ENCODE results near the gene HIVEP3.

The HIVEP3 gene

GRCh38 chr1:41528726-41529605 lies 389.8 kb downstream of the HIVEP3 start:
- no peaks in the 10 kb centered on the region for H3K4me1 ChIP-seq (ENCODE audit: insufficient read depth, low read length, poor library complexity, severe bottlenecking)
- no peak overlapping the region for H3K4me3 ChIP-seq (ENCODE audit: low read length, poor library complexity, severe bottlenecking)
- no peak overlapping the region for H3K4me2 ChIP-seq (ENCODE audit: low read depth, low read length, poor library complexity, severe bottlenecking)
- no peaks in the 10 kb centered on the region for H3F3A ChIP-seq (ENCODE audit: low read depth)
- no peaks in the 10 kb centered on the region for H3K36me3 ChIP-seq (ENCODE audit: insufficient read depth, low read length)
- TF ChIP-seq CTCF (conservative IDR thresholded peaks at IDR 0.05; ENCODE audit: low read length) (no peak), EZH2phosphoT487 (IDR thresholded peaks at IDR 0.05; ENCODE audit: borderline replicate concordance) (no peak)
- H4K20me1 ChIP-seq (ENCODE audit: insufficient read depth, low read length, poor library complexity, severe bottlenecking): no peaks in the 10 kb centered on the region
- H2AFZ ChIP-seq (ENCODE audit: low read length): no peak overlapping the region
- H3K27me3 ChIP-seq (ENCODE audit: insufficient read depth, low read length, poor library complexity, severe bottlenecking): no peaks in the 10 kb centered on the region
- H3K9me3 ChIP-seq (ENCODE audit: insufficient read depth, low read depth, low read length): no peaks in the 10 kb centered on the region
- no peak overlapping the region for H3K9ac ChIP-seq (ENCODE audit: low read depth, low read length, poor library complexity, severe bottlenecking)
- no peaks in the 10 kb centered on the region for H3K9me2 ChIP-seq (replicated peaks; ENCODE audit: low read depth, low read length)
- no peaks in the 10 kb centered on the region for H3K79me2 ChIP-seq (ENCODE audit: insufficient read depth, low read length)

GRCh38 chr1:41528106-41528505 lies 390.6 kb downstream of the HIVEP3 start:
- Histone ChIP-seq H3K9me2 (replicated peaks; ENCODE audit: low read depth, low read length) (no peaks in the 10 kb centered on the region), H3K4me1 (ENCODE audit: insufficient read depth, low read length, poor library complexity, severe bottlenecking) (no peaks in the 10 kb centered on the region), H3K9me3 (ENCODE audit: insufficient read depth, low read depth, low read length) (no peaks in the 10 kb centered on the region), H3K4me2 (ENCODE audit: low read depth, low read length, poor library complexity, severe bottlenecking) (no peak overlapping the region), H4K20me1 (ENCODE audit: insufficient read depth, low read length, poor library complexity, severe bottlenecking) (no peaks in the 10 kb centered on the region), H3F3A (ENCODE audit: low read depth) (no peaks in the 10 kb centered on the region), H3K4me3 (ENCODE audit: low read length, poor library complexity, severe bottlenecking) (no peak overlapping the region), H3K9ac (ENCODE audit: low read depth, low read length, poor library complexity, severe bottlenecking) (no peak overlapping the region), H2AFZ (ENCODE audit: low read length) (no peak overlapping the region), H3K79me2 (ENCODE audit: insufficient read depth, low read length) (no peaks in the 10 kb centered on the region), H3K27me3 (ENCODE audit: insufficient read depth, low read length, poor library complexity, severe bottlenecking) (no peaks in the 10 kb centered on the region), H3K36me3 (ENCODE audit: insufficient read depth, low read length) (no peaks in the 10 kb centered on the region)
- no peak for TF ChIP-seq CTCF (conservative IDR thresholded peaks at IDR 0.05; ENCODE audit: low read length)
- TF ChIP-seq EZH2phosphoT487 (IDR thresholded peaks at IDR 0.05; ENCODE audit: borderline replicate concordance): no peak

GRCh38 chr1:41526956-41527561 lies 391.7 kb downstream of the HIVEP3 start:
- Histone ChIP-seq H3K36me3 (ENCODE audit: insufficient read depth, low read length) (no peaks in the 10 kb centered on the region), H3K9me2 (replicated peaks; ENCODE audit: low read depth, low read length) (no peaks in the 10 kb centered on the region), H2AFZ (ENCODE audit: low read length) (no peak overlapping the region), H3K4me2 (ENCODE audit: low read depth, low read length, poor library complexity, severe bottlenecking) (no peak overlapping the region), H3K4me1 (ENCODE audit: insufficient read depth, low read length, poor library complexity, severe bottlenecking) (no peaks in the 10 kb centered on the region), H3K79me2 (ENCODE audit: insufficient read depth, low read length) (no peaks in the 10 kb centered on the region), H4K20me1 (ENCODE audit: insufficient read depth, low read length, poor library complexity, severe bottlenecking) (no peaks in the 10 kb centered on the region), H3F3A (ENCODE audit: low read depth) (no peaks in the 10 kb centered on the region), H3K4me3 (ENCODE audit: low read length, poor library complexity, severe bottlenecking) (no peak overlapping the region), H3K9me3 (ENCODE audit: insufficient read depth, low read depth, low read length) (no peaks in the 10 kb centered on the region), H3K27me3 (ENCODE audit: insufficient read depth, low read length, poor library complexity, severe bottlenecking) (no peaks in the 10 kb centered on the region), H3K9ac (ENCODE audit: low read depth, low read length, poor library complexity, severe bottlenecking) (no peak overlapping the region)
- TF ChIP-seq EZH2phosphoT487 (IDR thresholded peaks at IDR 0.05; ENCODE audit: borderline replicate concordance) (no peak), CTCF (conservative IDR thresholded peaks at IDR 0.05; ENCODE audit: low read length) (no peak)

Data from Loucy (cell line).